ENCODE measurements around the gene COA8. TPM values are rescaled to one million over a fixed set of nuclear protein-coding genes. Genes with fewer than 3 reads are reported as not detected.

Gene COA8
- total and polyA plus RNA-seq, 2 of the 4 experiments (the other 2 are of a cell fraction), result 12.2 to 21.1 TPM

DNA sequence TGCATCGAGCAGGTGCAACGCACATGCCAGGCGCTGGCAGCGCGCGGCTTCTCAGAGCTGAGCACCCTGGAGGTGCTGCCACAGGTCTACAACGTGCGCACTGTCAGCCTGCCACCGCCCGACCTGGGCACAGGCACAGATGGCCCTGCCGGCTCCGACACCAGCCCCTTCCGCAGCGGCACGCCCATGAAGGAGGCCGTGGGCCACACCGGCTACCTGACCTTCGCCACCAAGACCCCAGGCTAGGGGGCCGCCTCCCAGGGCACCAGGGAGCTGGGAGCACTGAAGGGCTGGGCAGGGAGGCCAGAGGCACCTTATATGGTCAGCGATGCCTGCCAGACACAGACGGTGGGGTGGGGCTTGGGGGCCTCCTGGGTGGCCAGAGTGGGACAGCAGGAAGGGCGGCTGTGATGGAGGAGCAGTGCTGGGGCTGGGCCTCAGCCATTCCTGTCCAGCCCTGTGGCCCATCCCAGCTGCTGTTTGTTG, 28.1 kb upstream of the COA8 start (continued):
- TF ChIP-seq, protein P1, sequence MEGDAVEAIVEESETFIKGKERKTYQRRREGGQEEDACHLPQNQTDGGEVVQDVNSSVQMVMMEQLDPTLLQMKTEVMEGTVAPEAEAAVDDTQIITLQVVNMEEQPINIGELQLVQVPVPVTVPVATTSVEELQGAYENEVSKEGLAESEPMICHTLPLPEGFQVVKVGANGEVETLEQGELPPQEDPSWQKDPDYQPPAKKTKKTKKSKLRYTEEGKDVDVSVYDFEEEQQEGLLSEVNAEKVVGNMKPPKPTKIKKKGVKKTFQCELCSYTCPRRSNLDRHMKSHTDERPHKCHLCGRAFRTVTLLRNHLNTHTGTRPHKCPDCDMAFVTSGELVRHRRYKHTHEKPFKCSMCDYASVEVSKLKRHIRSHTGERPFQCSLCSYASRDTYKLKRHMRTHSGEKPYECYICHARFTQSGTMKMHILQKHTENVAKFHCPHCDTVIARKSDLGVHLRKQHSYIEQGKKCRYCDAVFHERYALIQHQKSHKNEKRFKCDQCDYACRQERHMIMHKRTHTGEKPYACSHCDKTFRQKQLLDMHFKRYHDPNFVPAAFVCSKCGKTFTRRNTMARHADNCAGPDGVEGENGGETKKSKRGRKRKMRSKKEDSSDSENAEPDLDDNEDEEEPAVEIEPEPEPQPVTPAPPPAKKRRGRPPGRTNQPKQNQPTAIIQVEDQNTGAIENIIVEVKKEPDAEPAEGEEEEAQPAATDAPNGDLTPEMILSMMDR (conservative IDR thresholded peaks at IDR 0.05; ENCODE audit: low read depth, low read length), result no peak
- no peak for TF ChIP-seq MXI1 (IDR thresholded peaks at IDR 0.05; ENCODE audit: borderline replicate concordance, low read depth, low read length)

DNA sequence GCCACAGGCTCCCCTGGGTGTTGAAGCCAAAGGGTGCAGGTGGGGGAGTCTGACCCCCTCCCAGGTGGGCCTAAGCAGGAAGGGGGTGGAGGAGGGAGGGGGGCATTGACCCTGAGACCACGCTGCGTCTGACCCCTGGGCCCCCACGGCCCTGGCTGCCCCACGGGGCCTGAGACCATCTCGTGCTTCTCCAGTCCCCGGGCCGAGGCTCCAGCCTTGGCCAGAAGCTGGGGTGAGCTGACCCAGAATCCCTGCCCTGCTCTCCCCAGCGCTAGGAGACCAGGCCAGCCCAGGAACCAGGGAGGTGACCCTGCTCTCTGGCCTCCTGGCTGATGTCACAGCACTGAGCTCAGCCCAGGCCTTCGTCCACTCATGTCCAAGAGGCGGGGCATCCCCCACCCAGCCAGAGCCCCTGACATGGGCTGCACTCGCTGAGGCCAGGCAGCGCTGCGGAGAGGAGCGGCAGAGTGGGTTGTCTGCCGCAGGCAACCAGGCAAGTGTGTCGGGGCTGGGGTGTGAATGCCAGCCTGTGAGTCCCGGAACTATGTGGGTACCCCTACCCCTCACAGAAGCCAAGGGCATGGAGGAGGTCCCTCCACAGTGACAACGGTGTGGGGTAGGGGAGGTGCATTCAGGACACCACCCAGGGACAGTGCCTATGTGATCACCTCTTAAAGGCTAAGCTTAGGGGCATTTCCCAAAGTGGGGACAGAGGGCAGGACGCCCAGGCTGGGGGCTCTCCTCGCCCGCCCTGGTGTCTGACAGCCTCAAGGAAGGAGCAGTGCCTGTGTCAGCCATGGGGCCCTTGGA, 27.5 kb upstream of the COA8 start:
- dilution Hi-C loops (cut with HindIII; ENCODE audit: low sequenced_read_pairs, unreplicated experiment), result no loop called here
- Histone ChIP-seq H2BK15ac (ENCODE audit: low read depth, low read length) (no peak overlapping the region), H2AK5ac (ENCODE audit: low read depth, low read length) (no peak overlapping the region), H3K56ac (ENCODE audit: extremely low read depth, insufficient read depth, low read length) (no peak overlapping the region), H4K20me1 (ENCODE audit: insufficient read depth, low read length) (peaks cover 19% of the 10 kb centered on the region), H3K14ac (replicated peaks; ENCODE audit: low read depth, low read length) (no peak overlapping the region), H3K4me1 (ENCODE audit: control insufficient read depth, insufficient read depth, low read length) (peaks cover 5% of the 10 kb centered on the region), H4K91ac (ENCODE audit: insufficient read depth, low read depth, low read length) (no peak overlapping the region), H4K5ac (ENCODE audit: low read depth, low read length) (no peak overlapping the region), H2AFZ (replicated peaks; ENCODE audit: low read length, poor library complexity) (no peak overlapping the region), H2BK120ac (ENCODE audit: low read depth, low read length) (no peak overlapping the region), H2BK5ac (ENCODE audit: low read depth, low read length, poor library complexity, severe bottlenecking) (no peak overlapping the region), H3K27ac (ENCODE audit: insufficient read depth, low read length) (no peak overlapping the region), H3K27me3 (ENCODE audit: control insufficient read depth, insufficient read depth, low read length) (no peaks in the 10 kb centered on the region), H3K18ac (ENCODE audit: low read depth, low read length) (no peak overlapping the region), H2BK20ac (ENCODE audit: low read depth, low read length) (no peak overlapping the region), H3K36me3 (ENCODE audit: control insufficient read depth, insufficient read depth, low read length) (peaks cover 12% of the 10 kb centered on the region; the same call in 1 of the 2 replicates), H3K4me3 (ENCODE audit: insufficient read depth, low read depth, low read length) (no peak overlapping the region), H3K9ac (ENCODE audit: low read depth, low read length) (no peak overlapping the region), H2AK9ac (replicated peaks; ENCODE audit: low read depth, low read length, poor library complexity) (no peak overlapping the region), H3K4me2 (ENCODE audit: low read depth, low read length) (no peak overlapping the region), H3K9me1 (ENCODE audit: insufficient read depth, low read length) (peaks cover 3% of the 10 kb centered on the region; the same call in 1 of the 2 replicates), H4K8ac (ENCODE audit: low read depth in 2 of 2, low read length in 2 of 2) (no peak overlapping the region), H3K9me3 (ENCODE audit: control insufficient read depth, insufficient read depth, low read length) (no peaks in the 10 kb centered on the region), H3K79me1 (ENCODE audit: low read depth in 1 of 2, low read length in 2 of 2) (peaks cover 0 to 23% of the 10 kb centered on the region in 2 experiments; a peak in 3 of 4 replicates), H3K23ac (ENCODE audit: low read depth, low read length) (no peak overlapping the region), H3K4ac (ENCODE audit: low read depth, low read length) (no peak overlapping the region)
- no peak for DNase-seq
- in situ Hi-C loops (cut with MboI; ENCODE audit: low sequenced_read_pairs), result no loop called here
- ChIA-PET CTCF (no interaction called here), POLR2A (ENCODE audit: unreplicated experiment) (no interaction called here)
- BruUV-seq (replicated peaks), result no TSS peak
- intact Hi-C loops (cut with micrococcal nuclease), result no loop called here
- TF ChIP-seq POLR2A (IDR thresholded peaks at IDR 0.05; ENCODE audit: low read depth, low read length), result no peak
- TF ChIP-seq, protein P2, sequence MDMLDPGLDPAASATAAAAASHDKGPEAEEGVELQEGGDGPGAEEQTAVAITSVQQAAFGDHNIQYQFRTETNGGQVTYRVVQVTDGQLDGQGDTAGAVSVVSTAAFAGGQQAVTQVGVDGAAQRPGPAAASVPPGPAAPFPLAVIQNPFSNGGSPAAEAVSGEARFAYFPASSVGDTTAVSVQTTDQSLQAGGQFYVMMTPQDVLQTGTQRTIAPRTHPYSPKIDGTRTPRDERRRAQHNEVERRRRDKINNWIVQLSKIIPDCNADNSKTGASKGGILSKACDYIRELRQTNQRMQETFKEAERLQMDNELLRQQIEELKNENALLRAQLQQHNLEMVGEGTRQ (IDR thresholded peaks at IDR 0.05; ENCODE audit: low read depth, low read length), result no peak
- no peak for TF ChIP-seq RFX5 (IDR thresholded peaks at IDR 0.05; ENCODE audit: low read depth, low read length)
- TF ChIP-seq MAFK (IDR thresholded peaks at IDR 0.05; ENCODE audit: low read depth, low read length), result no peak
- no peak for TF ChIP-seq FOS (IDR thresholded peaks at IDR 0.05; ENCODE audit: low read depth, low read length)
- no peak for TF ChIP-seq MAZ (IDR thresholded peaks at IDR 0.05; ENCODE audit: borderline replicate concordance, low read depth, low read length)
- TF ChIP-seq RAD21 (IDR thresholded peaks at IDR 0.05; ENCODE audit: low read length), result no peak
- TF ChIP-seq NFE2L2 (IDR thresholded peaks at IDR 0.05; ENCODE audit: low read depth, low read length), result no peak
- no peak for TF ChIP-seq BHLHE40 (IDR thresholded peaks at IDR 0.05; ENCODE audit: low read depth, low read length)
- TF ChIP-seq RCOR1 (IDR thresholded peaks at IDR 0.05; ENCODE audit: insufficient replicate concordance, low read length), result no peak
- no peak for TF ChIP-seq CEBPB (IDR thresholded peaks at IDR 0.05; ENCODE audit: low read depth, low read length)
- TF ChIP-seq SMC3 (IDR thresholded peaks at IDR 0.05; ENCODE audit: low read depth, low read length), result no peak
- no peak for TF ChIP-seq MXI1 (IDR thresholded peaks at IDR 0.05; ENCODE audit: borderline replicate concordance, low read depth, low read length)
- 81% methylated on average over 8 of the region's 21 CpGs; no CpG with 5 or more reads in 1 of the 2 experiments for WGBS, 2 experiments (ENCODE audit: extremely low coverage in 2 of 2, insufficient read length in 1 of 2)
- no peak for ATAC-seq (ENCODE audit: low read depth)
